Neuron (in vitro differentiated cells): Measurements from ENCODE around the gene ZNF180.
"Not testable (repeated sequence)": the region's sequence is repeated elsewhere in the genome, so short reads cannot be mapped to it uniquely, and the experiment has no call there.

Experiments used
- H2AFZ ChIP-seq: one replicate; pipeline ENCODE4 v1.6.1; 2013; ENCODE audit warnings: low read depth, mild to moderate bottlenecking, inconsistent platforms, low read length, moderate library complexity
- H3K27me3 ChIP-seq: one replicate; pipeline ENCODE4 v1.6.1; 2013; ENCODE audit warnings: low read length; ENCODE audit not compliant: insufficient read depth
- H3K36me3 ChIP-seq: one replicate; pipeline ENCODE4 v1.6.1; 2013; ENCODE audit warnings: low read length; ENCODE audit not compliant: insufficient read depth
- H3K4me1 ChIP-seq: one replicate; pipeline ENCODE4 v1.6.1; 2013; ENCODE audit warnings: low read length; ENCODE audit not compliant: insufficient read depth
- H3K4me3 ChIP-seq: 2 replicates; pipeline ENCODE4 v1.5.1; 2013; ENCODE audit warnings: mild to moderate bottlenecking, low read length, moderate library complexity
- H3K9me3 ChIP-seq: one replicate; pipeline ENCODE4 v1.6.1; 2013; ENCODE audit warnings: low read length

Gene ZNF180

DNA sequence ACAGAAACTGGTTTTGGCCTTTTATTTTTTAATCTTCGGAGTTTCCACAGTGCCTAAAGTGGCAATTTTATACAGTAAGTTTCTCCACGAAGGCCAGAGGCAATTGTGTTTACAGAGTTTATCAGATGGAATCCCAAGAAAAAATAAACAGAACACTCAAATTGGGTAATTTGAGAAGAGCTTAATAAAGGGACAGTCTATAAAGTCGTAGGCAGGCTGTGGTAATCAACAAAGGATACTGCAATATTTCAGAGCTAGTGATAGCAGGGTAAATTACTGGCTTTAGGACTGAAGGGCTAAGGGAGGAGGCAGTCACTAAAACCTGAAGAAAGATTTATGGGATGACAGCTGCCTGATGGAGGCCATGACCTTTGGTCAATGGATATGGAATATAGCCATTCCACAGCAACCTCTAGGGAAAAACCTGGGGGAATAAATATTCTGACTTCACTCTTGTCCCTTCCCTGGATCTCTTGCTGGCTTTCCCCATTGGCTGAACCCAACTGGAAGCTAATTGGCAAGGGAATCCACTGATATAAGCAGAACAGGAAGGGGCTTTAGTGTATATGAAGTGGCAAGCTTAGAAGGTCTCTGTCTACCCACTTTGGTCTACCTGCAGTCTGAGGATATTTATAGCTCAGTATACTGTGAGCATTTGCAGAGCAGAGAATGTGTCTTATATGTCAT, 37.6 kb downstream of the ZNF180 start:
- H3K36me3 ChIP-seq, H3K27me3 ChIP-seq, H3K9me3 ChIP-seq, H3K4me3 ChIP-seq, H2AFZ ChIP-seq, H3K4me1 ChIP-seq: not testable (repeated sequence)

DNA sequence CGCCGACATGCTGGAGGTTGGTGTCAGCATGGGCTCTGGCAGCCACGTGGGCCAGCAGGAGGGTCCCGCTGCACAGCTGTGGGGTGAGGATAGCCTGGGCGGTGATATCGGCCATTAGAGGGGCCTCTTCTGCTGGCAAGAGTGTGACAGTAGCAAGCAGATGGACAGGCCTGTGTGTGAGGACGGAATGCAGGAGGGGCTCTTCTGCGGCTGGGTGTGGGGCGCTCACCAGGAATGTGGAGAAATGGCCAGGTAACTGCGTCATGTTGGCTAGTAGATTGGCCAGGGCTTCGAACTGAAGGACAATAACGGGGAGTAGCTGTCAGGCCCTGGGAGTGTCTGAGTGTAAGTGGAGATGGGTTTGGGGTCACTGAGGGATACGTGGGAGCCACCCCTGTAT, 44.3 kb downstream of the ZNF180 start:
- H3K4me3 ChIP-seq, H3K36me3 ChIP-seq, H2AFZ ChIP-seq, H3K27me3 ChIP-seq, H3K4me1 ChIP-seq: not testable (repeated sequence)
- H3K9me3 ChIP-seq = peaks cover 11% of the 10 kb centered on the region

DNA sequence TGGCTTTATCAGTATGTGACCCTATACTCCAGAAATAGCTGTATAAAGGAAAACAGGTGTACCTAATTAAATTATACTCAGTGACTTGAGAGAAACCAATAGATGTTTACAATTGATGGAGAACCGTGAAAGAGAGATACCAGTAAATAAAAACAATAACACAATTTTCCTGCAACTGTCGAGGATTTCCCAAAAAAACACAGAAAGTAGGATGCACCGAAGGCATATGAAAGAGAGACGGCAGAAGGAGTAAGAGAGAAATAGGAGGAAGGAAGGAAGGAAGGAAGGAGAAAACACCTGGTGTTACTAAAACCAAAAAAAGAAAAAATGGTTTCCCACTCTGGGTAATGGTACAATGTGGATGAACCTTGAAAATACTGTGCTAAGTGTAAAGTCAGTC, 45.2 kb downstream of the ZNF180 start:
- peaks cover 11% of the 10 kb centered on the region for H3K9me3 ChIP-seq
- H2AFZ ChIP-seq = no peak overlapping the region
- H3K36me3 ChIP-seq = no peaks in the 10 kb centered on the region
- no peaks in the 10 kb centered on the region for H3K4me1 ChIP-seq
- no peaks in the 10 kb centered on the region for H3K27me3 ChIP-seq
- H3K4me3 ChIP-seq = no peak overlapping the region

DNA sequence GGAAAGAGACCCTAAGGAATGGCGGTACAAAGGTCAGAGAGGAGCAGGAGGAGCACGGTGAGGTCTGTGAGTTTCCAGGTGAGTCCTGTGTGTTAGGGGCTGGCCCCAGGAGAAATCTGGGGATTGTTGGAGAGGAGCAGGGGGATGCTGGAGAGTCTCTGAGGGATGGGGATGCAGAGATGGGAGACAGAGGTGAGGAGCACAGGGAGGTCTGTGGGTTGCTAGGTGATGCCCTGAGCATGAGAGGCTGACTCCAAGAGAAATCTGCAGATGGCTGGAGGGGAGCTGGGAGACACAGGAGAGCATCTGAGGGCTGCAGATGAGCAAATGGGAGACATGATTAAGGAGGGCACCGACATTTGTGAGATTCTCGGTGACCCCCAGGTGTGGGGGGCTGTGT, 48.0 kb downstream of the ZNF180 start:
- Histone ChIP-seq H3K27me3 (no peaks in the 10 kb centered on the region), H3K9me3 (peaks cover 15% of the 10 kb centered on the region), H3K4me3 (no peak overlapping the region), H3K4me1 (no peaks in the 10 kb centered on the region), H3K36me3 (no peaks in the 10 kb centered on the region), H2AFZ (no peak overlapping the region)

DNA sequence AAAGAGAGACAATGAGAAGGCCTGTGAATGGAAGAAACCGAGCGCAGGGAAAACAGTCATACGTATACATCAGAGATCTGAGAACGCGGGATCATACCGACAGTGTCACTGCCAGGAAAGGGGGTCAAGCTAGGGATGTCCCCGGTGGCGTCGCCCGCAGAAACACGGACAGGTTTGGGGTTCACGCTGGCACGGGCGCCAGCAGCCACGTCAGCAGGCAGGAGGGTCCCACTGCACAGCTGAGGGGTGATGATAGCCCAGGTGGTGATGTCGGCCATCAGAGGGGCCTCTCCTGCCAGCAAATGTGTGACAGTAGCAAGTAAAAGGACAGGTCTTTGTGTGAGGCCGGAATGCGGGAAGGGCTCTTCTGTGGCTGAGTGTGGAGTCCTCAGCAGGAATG, 48.6 kb downstream of the ZNF180 start:
- Histone ChIP-seq H3K36me3 (no peaks in the 10 kb centered on the region), H2AFZ (no peak overlapping the region), H3K27me3 (no peaks in the 10 kb centered on the region), H3K4me1 (no peaks in the 10 kb centered on the region), H3K4me3 (no peak overlapping the region), H3K9me3 (peaks cover 12% of the 10 kb centered on the region)

DNA sequence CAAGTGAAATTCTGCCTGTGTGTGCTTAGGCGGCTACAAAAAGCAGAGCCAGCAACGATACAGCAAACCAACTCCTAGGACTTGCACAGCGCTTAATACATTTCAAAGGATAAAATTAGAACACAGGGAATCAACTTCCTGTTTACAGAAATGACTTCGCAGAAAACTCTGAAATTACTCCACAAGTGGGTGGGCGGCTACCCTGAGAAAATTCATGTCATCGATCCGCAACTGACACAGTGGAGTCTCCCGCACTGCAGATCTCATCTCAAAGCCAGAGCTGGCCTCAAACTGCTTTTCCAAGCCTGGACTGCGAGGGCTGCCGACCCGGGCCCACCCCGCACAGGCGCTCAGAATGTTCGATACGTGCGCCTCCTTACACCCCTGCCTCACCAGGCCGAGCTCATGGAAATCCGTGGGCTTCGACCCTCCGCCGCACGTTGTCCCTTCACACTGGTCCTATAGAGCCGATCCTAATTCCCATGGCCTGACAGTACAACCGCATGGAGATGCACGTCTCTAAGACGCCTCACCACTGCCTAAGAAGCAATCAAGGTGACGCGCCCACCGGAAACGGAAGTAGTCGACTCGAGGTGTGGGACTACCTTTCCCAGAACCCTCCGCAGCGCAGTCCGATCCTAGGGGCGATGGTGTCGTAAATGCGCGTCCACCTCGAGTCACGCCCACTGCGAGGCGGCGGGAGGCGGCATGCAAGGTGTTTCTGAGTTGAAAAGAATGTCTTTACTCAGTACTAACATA, 52.2 kb downstream of the ZNF180 start, which contains the start of gene ZNF229:
Gene ZNF229, minus strand, starts transcription at position 557 of the 759 bp plus-strand sequence. CDS start 5,625 bp downstream, outside the sequence.
- H3K9me3 ChIP-seq = peaks cover 20% of the 10 kb centered on the region

DNA sequence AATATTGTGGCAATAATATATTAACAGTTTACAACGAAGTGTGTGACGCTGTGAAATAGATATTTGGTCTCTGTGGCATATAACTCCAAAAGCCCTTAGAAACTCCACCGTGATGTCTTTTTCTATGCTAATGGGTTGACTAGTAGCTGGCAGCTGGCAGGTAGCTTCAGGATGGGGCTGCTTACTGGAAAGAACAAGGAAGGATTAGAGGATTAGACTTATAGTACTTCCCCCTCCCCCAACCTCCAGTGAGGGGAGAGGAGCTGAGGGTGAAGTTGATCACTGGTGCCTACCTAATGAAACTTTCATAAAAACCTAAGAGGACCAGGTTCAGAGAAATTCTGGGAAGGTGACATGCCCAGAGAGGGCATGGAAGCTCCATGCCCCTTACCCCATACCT, 61.9 kb downstream of the ZNF180 start:
- H3K4me1 ChIP-seq = no peaks in the 10 kb centered on the region
- no peak overlapping the region for H3K4me3 ChIP-seq
- H3K36me3 ChIP-seq = peaks cover 3% of the 10 kb centered on the region
- no peak overlapping the region for H2AFZ ChIP-seq
- H3K9me3 ChIP-seq = peaks cover 22% of the 10 kb centered on the region
- no peaks in the 10 kb centered on the region for H3K27me3 ChIP-seq

More for the DNA sequence above, 52.2 kb downstream of the ZNF180 start, which contains the start of gene ZNF229:
- no peaks in the 10 kb centered on the region for H3K36me3 ChIP-seq
- peak within 1 kb of the TSS; percentile 49 for H3K4me3 ChIP-seq
- no peaks in the 10 kb centered on the region for H3K27me3 ChIP-seq
- no peaks in the 10 kb centered on the region for H3K4me1 ChIP-seq
- no peak within 1 kb of the TSS for H2AFZ ChIP-seq

DNA sequence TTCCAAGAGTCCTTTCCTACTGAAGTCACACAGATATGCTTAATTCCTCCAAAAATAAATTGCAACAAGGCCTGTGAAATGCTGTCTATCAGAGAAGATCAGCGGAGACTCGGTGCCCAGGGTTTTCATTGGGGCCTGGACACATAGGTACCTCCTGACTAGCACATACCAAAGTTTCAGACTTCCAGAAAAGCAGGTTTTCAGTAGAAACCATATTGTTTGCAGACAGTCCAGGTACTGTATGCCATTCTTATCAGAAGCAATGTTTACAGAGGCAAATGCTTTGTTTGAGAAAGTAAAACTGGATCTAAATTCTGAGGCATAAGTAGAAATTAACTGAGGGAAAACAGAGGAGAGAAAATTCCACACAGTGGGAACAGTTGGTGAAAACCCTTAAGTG, 64.9 kb downstream of the ZNF180 start:
- H3K36me3 ChIP-seq = peaks cover 3% of the 10 kb centered on the region
- no peaks in the 10 kb centered on the region for H3K4me1 ChIP-seq
- peaks cover 24% of the 10 kb centered on the region for H3K9me3 ChIP-seq
- H3K4me3 ChIP-seq = no peak overlapping the region
- no peaks in the 10 kb centered on the region for H3K27me3 ChIP-seq
- no peak overlapping the region for H2AFZ ChIP-seq

DNA sequence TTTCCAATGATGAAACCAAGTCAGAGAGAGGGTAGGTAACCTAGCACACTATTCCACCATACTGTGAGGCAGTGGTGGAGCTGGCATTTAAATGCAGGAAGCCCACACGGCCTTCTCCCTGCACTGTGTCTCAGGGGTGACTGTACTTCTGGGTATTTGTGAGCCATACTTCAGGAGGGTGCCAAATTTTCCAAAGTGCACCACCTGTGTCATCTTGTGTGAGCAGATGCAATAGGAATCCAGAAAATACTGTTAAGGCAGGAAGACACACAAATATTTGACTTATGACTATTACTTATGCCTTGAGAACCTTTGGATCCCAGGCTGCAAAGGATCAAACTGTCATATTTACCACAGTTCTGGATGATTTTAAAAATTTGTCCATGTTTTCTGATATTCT, 69.4 kb downstream of the ZNF180 start:
- H3K4me3 ChIP-seq = no peak overlapping the region
- H3K27me3 ChIP-seq = no peaks in the 10 kb centered on the region
- peaks cover 3% of the 10 kb centered on the region for H3K36me3 ChIP-seq
- H3K4me1 ChIP-seq = no peaks in the 10 kb centered on the region
- H3K9me3 ChIP-seq = peaks cover 21% of the 10 kb centered on the region
- no peak overlapping the region for H2AFZ ChIP-seq
